CD14-positive monocyte (primary cell): ENCODE measurements around the gene CEP126. TPM values are rescaled to one million over a fixed set of nuclear protein-coding genes. Genes with fewer than 3 reads are reported as not detected.

Source experiments
- DNase-seq, 3 donors: peaks; one replicate each; pipeline ENCODE4 v3.0.0-alpha.2; 2011 to 2022
- H2AFZ ChIP-seq: 2 replicates; pipeline ENCODE4 v1.6.0; 2012; ENCODE audit warnings: mild to moderate bottlenecking, low read depth, low read length, inconsistent platforms; ENCODE audit not compliant: insufficient read depth, poor library complexity, severe bottlenecking
- H3K27ac ChIP-seq, 2 donors: 1 replicate in 1 of 2; 2 replicates in 1 of 2; pipeline ENCODE4 v1.5.1; 2012 to 2013; ENCODE audit warnings: low read length in 2 of 2, control low read depth in 1 of 2, inconsistent platforms in 1 of 2, low read depth in 1 of 2, mild to moderate bottlenecking in 1 of 2
- H3K27me3 ChIP-seq, 2 donors: one replicate each; pipeline versions ENCODE4 v1.6.0 to v1.6.1; 2011 to 2013; ENCODE audit warnings: low read length in 2 of 2; ENCODE audit not compliant: control insufficient read depth in 2 of 2, insufficient read depth in 2 of 2
- H3K36me3 ChIP-seq, 2 donors: replicated peaks in 1 of 2; 1 replicate in 1 of 2; 2 replicates in 1 of 2; pipeline versions ENCODE4 v1.5.1 to v1.6.1; 2012 to 2013; ENCODE audit warnings: low read length in 2 of 2, control low read depth in 1 of 2, inconsistent platforms in 1 of 2, mild to moderate bottlenecking in 1 of 2; ENCODE audit not compliant: insufficient read depth in 2 of 2, control insufficient read depth in 1 of 2
- H3K4me1 ChIP-seq, 2 donors: 1 replicate in 1 of 2; 2 replicates in 1 of 2; pipeline versions ENCODE4 v1.5.1 to v1.6.1; 2012 to 2013; ENCODE audit warnings: low read length in 2 of 2, control low read depth in 1 of 2, inconsistent platforms in 1 of 2, mild to moderate bottlenecking in 1 of 2, moderate library complexity in 1 of 2; ENCODE audit not compliant: insufficient read depth in 2 of 2, control insufficient read depth in 1 of 2
- H3K4me2 ChIP-seq: replicated peaks from 2 replicates; pipeline ENCODE3; 2012; ENCODE audit warnings: low read length, moderate library complexity, mild to moderate bottlenecking; ENCODE audit not compliant: poor library complexity, severe bottlenecking; ENCODE audit errors: extremely low read depth
- H3K4me3 ChIP-seq, 3 experiments: fragments of 200-600 bp in 1 of 3; sonication (generic) in 1 of 3; replicated peaks in 1 of 3; 1 replicate in 2 of 3; 2 replicates in 1 of 3; pipeline ENCODE4 v1.5.1; 2011 to 2013; ENCODE audit warnings: low read length in 3 of 3, mild to moderate bottlenecking in 3 of 3, control low read depth in 2 of 3, low read depth in 2 of 3, inconsistent platforms in 1 of 3, moderate library complexity in 1 of 3
- H3K79me2 ChIP-seq: 2 replicates; pipeline ENCODE4 v1.6.0; 2012; ENCODE audit warnings: mild to moderate bottlenecking, control low read depth, inconsistent platforms, low read length, moderate library complexity; ENCODE audit not compliant: insufficient read depth
- H3K9ac ChIP-seq: 2 replicates; pipeline ENCODE4 v1.6.0; 2017; ENCODE audit warnings: low read length, mild to moderate bottlenecking; ENCODE audit not compliant: insufficient read depth, poor library complexity, severe bottlenecking
- H3K9me3 ChIP-seq, 2 donors: replicated peaks in 1 of 2; 1 replicate in 1 of 2; 2 replicates in 1 of 2; pipeline versions ENCODE4 v1.5.1 to v1.6.1; 2012 to 2013; ENCODE audit warnings: low read length in 2 of 2, control low read depth in 1 of 2; ENCODE audit not compliant: control insufficient read depth in 1 of 2, insufficient read depth in 1 of 2
- H4K20me1 ChIP-seq: 2 replicates; pipeline ENCODE4 v1.6.0; 2012; ENCODE audit warnings: mild to moderate bottlenecking, low read length, control low read depth, moderate library complexity; ENCODE audit not compliant: insufficient read depth
- H3K27ac Mint-ChIP-seq, 7 donors: one replicate each; pipeline ENCODE4 v1.8.0; 2020; ENCODE audit warnings: mild to moderate bottlenecking in 7 of 7, mixed read lengths in 7 of 7, moderate library complexity in 6 of 7, inconsistent platforms in 2 of 7
- H3K27me3 Mint-ChIP-seq, 3 donors: one replicate each; pipeline ENCODE4 v1.8.0; 2021 to 2022; ENCODE audit warnings: low read depth in 3 of 3, mild to moderate bottlenecking in 3 of 3, mixed read lengths in 3 of 3, moderate library complexity in 3 of 3, inconsistent platforms in 1 of 3
- H3K36me3 Mint-ChIP-seq, 2 donors: one replicate each; pipeline ENCODE4 v1.8.0; 2020; ENCODE audit warnings: mixed read lengths in 2 of 2, inconsistent platforms in 1 of 2, mild to moderate bottlenecking in 1 of 2
- H3K4me1 Mint-ChIP-seq: one replicate; pipeline ENCODE4 v1.8.0; 2020; ENCODE audit warnings: mild to moderate bottlenecking, mixed read lengths
- H3K4me3 Mint-ChIP-seq, 2 donors: one replicate each; pipeline ENCODE4 v1.8.0; 2020; ENCODE audit warnings: mild to moderate bottlenecking in 2 of 2, mixed read lengths in 2 of 2, moderate library complexity in 1 of 2
- H3K9me3 Mint-ChIP-seq, 7 donors: one replicate each; pipeline ENCODE4 v1.8.0; 2020 to 2022; ENCODE audit warnings: mixed read lengths in 7 of 7, mild to moderate bottlenecking in 6 of 7, moderate library complexity in 6 of 7, inconsistent platforms in 2 of 7
- CTCF ChIP-seq: fragments of 200-600 bp; IDR thresholded peaks from one replicate; pipeline ENCODE4 v1.8.0; 2022; ENCODE audit warnings: antibody characterized with exemption, mild to moderate bottlenecking
- WGBS: methylation state at CpG from one replicate; pipeline ENCODE4 v1.1.5; 2013; ENCODE audit warnings: missing lambda C conversion rate; ENCODE audit not compliant: insufficient coverage; 5-methylcytosine and 5-hydroxymethylcytosine counted together
- intact Hi-C, 2 donors: fragments of 100-400 bp; cut with micrococcal nuclease; formaldehyde crosslinking; loops; one replicate each; pipeline versions ENCODE4 v1.15.0 to v1.15.1; 2023
- polyA plus RNA-seq, 3 donors: library from polyadenylated mRNA; depleted of rRNA in 1 of 3; unstranded in 2 of 3; stranded (reverse) in 1 of 3; fragments of 300-500 nt in 2 of 3; fragments of >200 nt in 1 of 3; fragmentation: Illumina TruSeq in 2 of 3; gene quantifications; 1 replicate in 2 of 3; 2 replicates in 1 of 3; pipeline ENCODE4 v1.2.3, GENCODE V29; 2012 to 2021

The CEP126 gene
- polyA plus RNA-seq, 3 donors, result 0.02 to 0.52 TPM; not detected in 1

GRCh38 chr11:102004220-102004619 is 89.4 kb downstream of the CEP126 start:
- Histone ChIP-seq H3K27me3 (peaks cover 0 to 3% of the 10 kb centered on the region in 2 donors), H3K9ac (no peak overlapping the region), H3K27ac (no peak overlapping the region), H3K4me2 (no peak overlapping the region), H3K9me3 (no peaks in the 10 kb centered on the region), H3K79me2 (no peaks in the 10 kb centered on the region), H2AFZ (no peak overlapping the region), H4K20me1 (no peaks in the 10 kb centered on the region), H3K4me3 (no peak overlapping the region), H3K4me1 (no peaks in the 10 kb centered on the region), H3K36me3 (no peaks in the 10 kb centered on the region)
- no peak for TF ChIP-seq CTCF
- H3K4me3 Mint-ChIP-seq, result no peak overlapping the region
- H3K36me3 Mint-ChIP-seq, result no peaks in the 10 kb centered on the region
- H3K27ac Mint-ChIP-seq, result no peak overlapping the region
- DNase-seq, result no peak
- intact Hi-C loops, result loop anchor here (10.0 kb wide), 1 partner anchor 139 kb away; no protein-coding TSS in a partner anchor
- H3K27me3 Mint-ChIP-seq, result peaks cover 0 to 2% (median 0%) of the 10 kb centered on the region in 3 donors
- H3K9me3 Mint-ChIP-seq, result no peaks in the 10 kb centered on the region
- H3K4me1 Mint-ChIP-seq, result no peaks in the 10 kb centered on the region

GRCh38 chr11:102005306-102005705 is 90.5 kb downstream of the CEP126 start:
- Histone ChIP-seq H3K79me2 (no peaks in the 10 kb centered on the region), H3K4me1 (no peaks in the 10 kb centered on the region), H3K4me2 (no peak overlapping the region), H3K27me3 (peaks cover 3% of the 10 kb centered on the region in 2 donors), H3K27ac (no peak overlapping the region), H4K20me1 (no peaks in the 10 kb centered on the region), H3K9me3 (no peaks in the 10 kb centered on the region), H3K36me3 (no peaks in the 10 kb centered on the region), H3K9ac (no peak overlapping the region), H2AFZ (no peak overlapping the region), H3K4me3 (no peak overlapping the region)
- no peak for TF ChIP-seq CTCF
- intact Hi-C loops, result loop anchor here (10.0 kb wide), 1 partner anchor 141 kb away; no protein-coding TSS in a partner anchor
- WGBS, result no CpG with 5 or more reads among the region's 4 CpGs
- no peak overlapping the region for H3K4me3 Mint-ChIP-seq
- H3K27me3 Mint-ChIP-seq, result peaks cover 0 to 5% (median 2%) of the 10 kb centered on the region in 3 donors
- DNase-seq, result no peak
- no peaks in the 10 kb centered on the region for H3K36me3 Mint-ChIP-seq
- H3K9me3 Mint-ChIP-seq, result peaks cover 0 to under 1% (median 0%) of the 10 kb centered on the region in 7 donors
- H3K27ac Mint-ChIP-seq, result no peak overlapping the region
- no peaks in the 10 kb centered on the region for H3K4me1 Mint-ChIP-seq
